ENCODE data around the gene TIGD6. TPM values are rescaled to one million over a fixed set of nuclear protein-coding genes. Genes with fewer than 3 reads are reported as not detected.
A peak's percentile ranks its signal among the peaks of the same experiment; 100 is the strongest.

Gene TIGD6
- total RNA-seq, 2 experiments from 2014 or later, result 2.6 to 3.4 TPM

GRCh38 chr5:150007050-150007449 lies 6.6 kb upstream of the TIGD6 start:
- peaks cover 21% of the 10 kb centered on the region for H3K4me1 Mint-ChIP-seq
- H3K9me3 Mint-ChIP-seq, result no peaks in the 10 kb centered on the region
- no peaks in the 10 kb centered on the region for H3K27me3 Mint-ChIP-seq

GRCh38 chr5:150006318-150006717 lies 5.9 kb upstream of the TIGD6 start:
- DNase-seq (no peak), ATAC-seq (ENCODE audit: low read depth) (no peak)
- Mint-ChIP-seq H3K36me3 (peaks cover 32% of the 10 kb centered on the region), H3K27me3 (no peaks in the 10 kb centered on the region), H3K4me1 (peaks cover 25% of the 10 kb centered on the region), H3K4me3 (no peak overlapping the region), H3K27ac (no peak overlapping the region), H3K9me3 (no peaks in the 10 kb centered on the region)
- POLR2A ChIA-PET, result interaction anchor here (1.0 kb wide), 1 partner anchor 15 kb away, joined by 3 read pairs; no protein-coding TSS in a partner anchor

More at GRCh38 chr5:150007050-150007449, 6.6 kb upstream of the TIGD6 start:
- Mint-ChIP-seq H3K4me3 (no peak overlapping the region), H3K36me3 (peaks cover 35% of the 10 kb centered on the region), H3K27ac (no peak overlapping the region)
- POLR2A ChIA-PET, result no interaction called here
- ATAC-seq (ENCODE audit: low read depth) (no peak), DNase-seq (no peak)

- POLR2A ChIA-PET, result interaction anchor here (0.6 to 2.2 kb wide), 4 partner anchors 24 to 272 kb away, joined by 3 to 4 read pairs (median 4); partner anchors contain the start of genes PPARGC1B and SLC26A2
- DNase-seq (peak; percentile 54), ATAC-seq (ENCODE audit: low read depth) (peak; percentile 67)
- H3K27ac Mint-ChIP-seq, result peak overlapping the region; percentile 93
- H3K27me3 Mint-ChIP-seq, result no peaks in the 10 kb centered on the region
- peak overlapping the region; percentile 95 for H3K4me3 Mint-ChIP-seq
- peaks cover 17% of the 10 kb centered on the region for H3K36me3 Mint-ChIP-seq
- H3K9me3 Mint-ChIP-seq, result no peaks in the 10 kb centered on the region
- H3K4me1 Mint-ChIP-seq, result peaks cover 35% of the 10 kb centered on the region
These were observed 1.4 kb upstream of the TIGD6 start for GRCh38 chr5:150001660-150002486.

GRCh38 chr5:150000990-150001659 lies 671 bp upstream of the TIGD6 start:
- peak overlapping the region; percentile 95 for H3K4me3 Mint-ChIP-seq
- H3K36me3 Mint-ChIP-seq, result peaks cover 12% of the 10 kb centered on the region
- peak overlapping the region; percentile 93 for H3K27ac Mint-ChIP-seq
- no peaks in the 10 kb centered on the region for H3K9me3 Mint-ChIP-seq
- POLR2A ChIA-PET, result interaction anchor here (0.6 to 2.2 kb wide), 11 partner anchors 19 to 451 kb away, joined by 3 to 8 read pairs (median 4); partner anchors contain the start of genes CSNK1A1, PPARGC1B and SLC26A2
- no peaks in the 10 kb centered on the region for H3K27me3 Mint-ChIP-seq
- peak; percentile 13 for ATAC-seq (ENCODE audit: low read depth)
- DNase-seq, result peak; percentile 66
- peaks cover 32% of the 10 kb centered on the region for H3K4me1 Mint-ChIP-seq

GRCh38 chr5:149999866-150000255 lies 593 bp downstream of the TIGD6 start:
- POLR2A ChIA-PET, result interaction anchor here (1.0 to 2.2 kb wide), 6 partner anchors 37 to 450 kb away, joined by 3 to 8 read pairs (median 4); partner anchors contain the start of genes CSNK1A1 and PPARGC1B
- Mint-ChIP-seq H3K4me1 (peaks cover 31% of the 10 kb centered on the region), H3K36me3 (peaks cover 7% of the 10 kb centered on the region), H3K27me3 (no peaks in the 10 kb centered on the region), H3K27ac (peak overlapping the region; percentile 94), H3K9me3 (no peaks in the 10 kb centered on the region), H3K4me3 (peak overlapping the region; percentile 95)
- no peak for ATAC-seq (ENCODE audit: low read depth)
- no peak for DNase-seq

- H3K9me3 Mint-ChIP-seq, result no peaks in the 10 kb centered on the region
- ATAC-seq (ENCODE audit: low read depth) (no peak), DNase-seq (no peak)
- peak overlapping the region; percentile 94 for H3K27ac Mint-ChIP-seq
- H3K4me3 Mint-ChIP-seq, result peak overlapping the region; percentile 95
- no peaks in the 10 kb centered on the region for H3K27me3 Mint-ChIP-seq
- H3K4me1 Mint-ChIP-seq, result peaks cover 27% of the 10 kb centered on the region
- peaks cover 4% of the 10 kb centered on the region for H3K36me3 Mint-ChIP-seq
- POLR2A ChIA-PET, result interaction anchor here (1.6 to 2.2 kb wide), 2 partner anchors 269 to 449 kb away, joined by 4 to 8 read pairs; partner anchors contain the start of genes CSNK1A1 and PPARGC1B
These were observed 1.1 kb downstream of the TIGD6 start for GRCh38 chr5:149999359-149999758.

GRCh38 chr5:149998281-149998680 lies 2.2 kb downstream of the TIGD6 start:
- DNase-seq, result no peak
- Mint-ChIP-seq H3K9me3 (no peaks in the 10 kb centered on the region), H3K27me3 (no peaks in the 10 kb centered on the region), H3K4me1 (peaks cover 24% of the 10 kb centered on the region), H3K36me3 (no peaks in the 10 kb centered on the region), H3K4me3 (no peak overlapping the region), H3K27ac (no peak overlapping the region)
- no peak for ATAC-seq (ENCODE audit: low read depth)
- POLR2A ChIA-PET, result no interaction called here

- Mint-ChIP-seq H3K9me3 (no peaks in the 10 kb centered on the region), H3K27ac (no peak overlapping the region)
- POLR2A ChIA-PET, result no interaction called here
These were observed 4.1 kb downstream of the TIGD6 start for GRCh38 chr5:149996205-149996890.

GRCh38 chr5:149995385-149996204 lies 4.9 kb downstream of the TIGD6 start:
- POLR2A ChIA-PET, result no interaction called here
- H3K36me3 Mint-ChIP-seq, result no peaks in the 10 kb centered on the region
- no peak overlapping the region for H3K4me3 Mint-ChIP-seq
- no peaks in the 10 kb centered on the region for H3K27me3 Mint-ChIP-seq
- no peaks in the 10 kb centered on the region for H3K9me3 Mint-ChIP-seq
- DNase-seq, result no peak
- H3K4me1 Mint-ChIP-seq, result peaks cover 14% of the 10 kb centered on the region
- ATAC-seq (ENCODE audit: low read depth), result no peak
- H3K27ac Mint-ChIP-seq, result no peak overlapping the region

More at GRCh38 chr5:149996205-149996890, 4.1 kb downstream of the TIGD6 start:
- no peak overlapping the region for H3K4me3 Mint-ChIP-seq
- no peaks in the 10 kb centered on the region for H3K36me3 Mint-ChIP-seq
- peaks cover 12% of the 10 kb centered on the region for H3K4me1 Mint-ChIP-seq
- DNase-seq (no peak), ATAC-seq (ENCODE audit: low read depth) (no peak)
- no peaks in the 10 kb centered on the region for H3K27me3 Mint-ChIP-seq

GRCh38 chr5:149993471-149993870 lies 7.0 kb downstream of the TIGD6 start:
- Mint-ChIP-seq H3K4me1 (peaks cover 3% of the 10 kb centered on the region), H3K27me3 (no peaks in the 10 kb centered on the region), H3K27ac (no peak overlapping the region), H3K36me3 (no peaks in the 10 kb centered on the region), H3K9me3 (no peaks in the 10 kb centered on the region), H3K4me3 (no peak overlapping the region)
- ATAC-seq (ENCODE audit: low read depth), result no peak
- no peak for DNase-seq
- POLR2A ChIA-PET, result no interaction called here

- POLR2A ChIA-PET, result interaction anchor here (1.3 kb wide), 1 partner anchor 29 kb away, joined by 5 read pairs; no protein-coding TSS in a partner anchor
- ATAC-seq (ENCODE audit: low read depth) (peak; percentile 78), DNase-seq (peak; percentile 60)
- Mint-ChIP-seq H3K4me3 (no peak overlapping the region), H3K27ac (no peak overlapping the region), H3K9me3 (no peaks in the 10 kb centered on the region), H3K36me3 (no peaks in the 10 kb centered on the region), H3K4me1 (peaks cover 3% of the 10 kb centered on the region), H3K27me3 (no peaks in the 10 kb centered on the region)
These were observed 9.7 kb downstream of the TIGD6 start for GRCh38 chr5:149990518-149991376.

- ATAC-seq (ENCODE audit: low read depth), result no peak
- no peaks in the 10 kb centered on the region for H3K36me3 Mint-ChIP-seq
- H3K9me3 Mint-ChIP-seq, result no peaks in the 10 kb centered on the region
- POLR2A ChIA-PET, result no interaction called here
- H3K27ac Mint-ChIP-seq, result no peak overlapping the region
- H3K27me3 Mint-ChIP-seq, result no peaks in the 10 kb centered on the region
- DNase-seq, result no peak
- no peak overlapping the region for H3K4me3 Mint-ChIP-seq
- H3K4me1 Mint-ChIP-seq, result peaks cover 1% of the 10 kb centered on the region
These were observed 12.3 kb downstream of the TIGD6 start for GRCh38 chr5:149988126-149988525.

Measured in activated naive CD8-positive, alpha-beta T cell treated with anti-CD3 and anti-CD28 coated beads, Interleukin-2, amount 10 ng/mL, durations not matched to agents 7 days and 5 days (primary cell).